Keratinocyte (primary cell): ENCODE results near the gene ENO2.

Experiments used
- EZH2 ChIP-seq: IDR thresholded peaks from one replicate; pipeline ENCODE4 v1.6.1; 2012; ENCODE audit warnings: inconsistent platforms, mild to moderate bottlenecking, low read length, moderate library complexity
- TF ChIP-seq, protein P1 (sequence below), 3 experiments: IDR thresholded peaks in 1 of 3; conservative IDR thresholded peaks in 1 of 3; optimal IDR thresholded peaks in 1 of 3; 2 replicates in 2 of 3; 3 replicates in 1 of 3; pipeline versions ENCODE3 to v1.5.1; 2011; ENCODE audit warnings: low read length in 3 of 3, mild to moderate bottlenecking in 3 of 3, moderate library complexity in 2 of 3, control low read depth in 1 of 3, inconsistent platforms in 1 of 3; ENCODE audit not compliant: insufficient read depth in 2 of 3; ENCODE audit errors: extremely low read depth in 1 of 3

- TF ChIP-seq, protein P1, sequence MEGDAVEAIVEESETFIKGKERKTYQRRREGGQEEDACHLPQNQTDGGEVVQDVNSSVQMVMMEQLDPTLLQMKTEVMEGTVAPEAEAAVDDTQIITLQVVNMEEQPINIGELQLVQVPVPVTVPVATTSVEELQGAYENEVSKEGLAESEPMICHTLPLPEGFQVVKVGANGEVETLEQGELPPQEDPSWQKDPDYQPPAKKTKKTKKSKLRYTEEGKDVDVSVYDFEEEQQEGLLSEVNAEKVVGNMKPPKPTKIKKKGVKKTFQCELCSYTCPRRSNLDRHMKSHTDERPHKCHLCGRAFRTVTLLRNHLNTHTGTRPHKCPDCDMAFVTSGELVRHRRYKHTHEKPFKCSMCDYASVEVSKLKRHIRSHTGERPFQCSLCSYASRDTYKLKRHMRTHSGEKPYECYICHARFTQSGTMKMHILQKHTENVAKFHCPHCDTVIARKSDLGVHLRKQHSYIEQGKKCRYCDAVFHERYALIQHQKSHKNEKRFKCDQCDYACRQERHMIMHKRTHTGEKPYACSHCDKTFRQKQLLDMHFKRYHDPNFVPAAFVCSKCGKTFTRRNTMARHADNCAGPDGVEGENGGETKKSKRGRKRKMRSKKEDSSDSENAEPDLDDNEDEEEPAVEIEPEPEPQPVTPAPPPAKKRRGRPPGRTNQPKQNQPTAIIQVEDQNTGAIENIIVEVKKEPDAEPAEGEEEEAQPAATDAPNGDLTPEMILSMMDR (optimal IDR thresholded peaks at IDR 0.05 in 1 of 3, IDR thresholded peaks at IDR 0.05 in 1 of 3, conservative IDR thresholded peaks at IDR 0.05 in 1 of 3; ENCODE audit: extremely low read depth in 1 of 3, insufficient read depth in 2 of 3, low read length in 3 of 3) = no peak
- TF ChIP-seq EZH2 = no peak
Measured at GRCh38 chr12:6952863-6953441, 38.6 kb downstream of the ENO2 start.
